Suprapubic skin (tissue), 4 donors: ENCODE results near the gene MBL2. TPM values are rescaled to one million over a fixed set of nuclear protein-coding genes. Genes with fewer than 3 reads are reported as not detected.

Experiments used
- DNase-seq, 2 donors: peaks; one replicate each; pipeline ENCODE4 v3.0.0-alpha.2; 2019; ENCODE audit warnings: low spot score in 2 of 2
- H3K27ac ChIP-seq: fragments of 200-600 bp; sonication (generic); one replicate; pipeline ENCODE4 v1.5.1; 2019
- H3K27me3 ChIP-seq: fragments of 200-600 bp; sonication (generic); one replicate; pipeline ENCODE4 v1.5.1; 2019
- H3K36me3 ChIP-seq: fragments of 200-600 bp; sonication (generic); one replicate; pipeline ENCODE4 v1.5.1; 2019
- H3K4me1 ChIP-seq: fragments of 200-600 bp; sonication (generic); one replicate; pipeline ENCODE4 v1.5.1; 2019
- H3K4me3 ChIP-seq: fragments of 200-600 bp; sonication (generic); one replicate; pipeline ENCODE4 v1.5.1; 2019; ENCODE audit warnings: mild to moderate bottlenecking
- H3K9me3 ChIP-seq: fragments of 200-600 bp; sonication (generic); one replicate; pipeline ENCODE4 v1.5.1; 2019
- CTCF ChIP-seq, 2 donors: fragments of 200-600 bp in 1 of 2; fragments of 450-650 bp in 1 of 2; sonication (generic) in 1 of 2; IDR thresholded peaks; one replicate each; pipeline ENCODE4 v1.5.1; 2016 to 2019; ENCODE audit warnings: antibody characterized with exemption in 2 of 2, mild to moderate bottlenecking in 1 of 2, moderate library complexity in 1 of 2
- EP300 ChIP-seq: sonication (generic); formaldehyde crosslinking; IDR thresholded peaks from one replicate; pipeline ENCODE4 v1.6.1; 2017; ENCODE audit warnings: antibody characterized with exemption
- POLR2A ChIP-seq, 2 donors: fragments of 450-650 bp; IDR thresholded peaks; one replicate each; pipeline ENCODE4 v1.6.1; 2017; ENCODE audit warnings: antibody characterized with exemption in 2 of 2, mild to moderate bottlenecking in 2 of 2, moderate library complexity in 2 of 2
- POLR2AphosphoS5 ChIP-seq, 3 donors: sonication (generic); formaldehyde crosslinking; IDR thresholded peaks; one replicate each; pipeline ENCODE4 v1.6.1; 2017; ENCODE audit warnings: antibody characterized with exemption in 3 of 3
- WGBS: methylation state at CpG from one replicate; pipeline ENCODE4 v1.1.5; 2018; 5-methylcytosine and 5-hydroxymethylcytosine counted together
- total RNA-seq, 4 donors: library from RNA; depleted of rRNA; stranded (reverse); fragments of >200 nt; gene quantifications; one replicate each; pipeline ENCODE4 v1.1.0, GENCODE V29; 2016

The MBL2 gene
- total RNA-seq, result not detected

GRCh38 chr10:52772623-52773022 lies at the start of gene MBL2:
TSS of gene MBL2 (minus strand) at chr10:52772784. CDS start at chr10:52771635, 1,149 bp downstream.
- WGBS, result 75% methylated on average over 3 of the region's 3 CpGs
- H3K27ac ChIP-seq, result no peak within 1 kb of the TSS
- no peaks in the 10 kb centered on the region for H3K27me3 ChIP-seq
- no peak for DNase-seq
- H3K36me3 ChIP-seq, result no peaks in the 10 kb centered on the region
- TF ChIP-seq POLR2AphosphoS5 (IDR thresholded peaks at IDR 0.05) (no peak), CTCF (IDR thresholded peaks at IDR 0.05) (no peak), EP300 (no peak), POLR2A (IDR thresholded peaks at IDR 0.05) (no peak)
- no peaks in the 10 kb centered on the region for H3K4me1 ChIP-seq
- no peaks in the 10 kb centered on the region for H3K9me3 ChIP-seq
- H3K4me3 ChIP-seq, result no peak within 1 kb of the TSS

GRCh38 chr10:52820309-52820708 lies 47.7 kb upstream of the MBL2 start:
- H3K27ac ChIP-seq, result no peak overlapping the region
- DNase-seq, result no peak
- no peaks in the 10 kb centered on the region for H3K9me3 ChIP-seq
- TF ChIP-seq POLR2AphosphoS5 (IDR thresholded peaks at IDR 0.05), result no peak
- no peak for TF ChIP-seq EP300
- no peak for TF ChIP-seq CTCF (IDR thresholded peaks at IDR 0.05)
- H3K27me3 ChIP-seq, result no peaks in the 10 kb centered on the region
- H3K4me3 ChIP-seq, result no peak overlapping the region
- 93% methylated on average over 1 of the region's 1 CpG for WGBS
- no peaks in the 10 kb centered on the region for H3K4me1 ChIP-seq
- H3K36me3 ChIP-seq, result no peaks in the 10 kb centered on the region

- WGBS, result 41% methylated on average over 3 of the region's 3 CpGs
- no peaks in the 10 kb centered on the region for H3K4me1 ChIP-seq
- no peaks in the 10 kb centered on the region for H3K27me3 ChIP-seq
- TF ChIP-seq POLR2A (IDR thresholded peaks at IDR 0.05) (no peak), CTCF (IDR thresholded peaks at IDR 0.05) (peak in 1 of 2 donors; percentile 8), EP300 (no peak), POLR2AphosphoS5 (IDR thresholded peaks at IDR 0.05) (no peak)
- H3K36me3 ChIP-seq, result no peaks in the 10 kb centered on the region
- DNase-seq, result no peak
- no peak overlapping the region for H3K27ac ChIP-seq
- no peaks in the 10 kb centered on the region for H3K9me3 ChIP-seq
- H3K4me3 ChIP-seq, result no peak overlapping the region
Measured at GRCh38 chr10:52818019-52818418, 45.4 kb upstream of the MBL2 start.

GRCh38 chr10:52814506-52814905 lies 41.9 kb upstream of the MBL2 start:
- TF ChIP-seq POLR2AphosphoS5 (IDR thresholded peaks at IDR 0.05) (no peak), EP300 (no peak), POLR2A (IDR thresholded peaks at IDR 0.05) (no peak), CTCF (IDR thresholded peaks at IDR 0.05) (no peak)
- 53% methylated on average over 5 of the region's 5 CpGs for WGBS
- Histone ChIP-seq H3K4me1 (no peaks in the 10 kb centered on the region), H3K36me3 (no peaks in the 10 kb centered on the region), H3K27ac (no peak overlapping the region), H3K4me3 (no peak overlapping the region), H3K27me3 (no peaks in the 10 kb centered on the region), H3K9me3 (no peaks in the 10 kb centered on the region)
- DNase-seq, result no peak

GRCh38 chr10:52811776-52812175 lies 39.2 kb upstream of the MBL2 start:
- no peaks in the 10 kb centered on the region for H3K36me3 ChIP-seq
- DNase-seq, result no peak
- H3K27me3 ChIP-seq, result no peaks in the 10 kb centered on the region
- H3K9me3 ChIP-seq, result no peaks in the 10 kb centered on the region
- no peak overlapping the region for H3K4me3 ChIP-seq
- no peak for TF ChIP-seq EP300
- TF ChIP-seq CTCF (IDR thresholded peaks at IDR 0.05), result no peak
- H3K27ac ChIP-seq, result no peak overlapping the region
- no peaks in the 10 kb centered on the region for H3K4me1 ChIP-seq
